CD4-positive, alpha-beta T cell (primary cell): ENCODE results near the gene ETV4. TPM values are rescaled to one million over a fixed set of nuclear protein-coding genes. Genes with fewer than 3 reads are reported as not detected.

Source experiments
- ATAC-seq: fragments of 200-7000 bp; cut with Tn5 transposase; one replicate; pipeline ENCODE4 v1.10.0; 2022; ENCODE audit warnings: mild to moderate bottlenecking; ENCODE audit not compliant: poor library complexity
- CTCF ChIA-PET: fragments of 350-600 bp; sonication (Branson Sonifier 250); formaldehyde crosslinking; loops from one replicate; lab custom pipeline; 2021; ENCODE audit warnings: antibody characterized with exemption, inconsistent platforms; lab: Charles Lee
- POLR2A ChIA-PET: fragments of 350-600 bp; sonication (Branson Sonifier 250); formaldehyde crosslinking; loops from one replicate; lab custom pipeline; 2021; ENCODE audit warnings: antibody characterized with exemption, inconsistent platforms; lab: Charles Lee
- DNase-seq, 14 experiments: peaks; one replicate each; pipeline ENCODE4 v3.0.0-alpha.2; 2013 to 2020; ENCODE audit warnings: mixed read lengths in 2 of 14
- H3K27ac ChIP-seq, 2 donors: one replicate each; pipeline versions ENCODE4 v1.5.1 to v1.7.0; 2013; ENCODE audit warnings: low read length in 2 of 2, low read depth in 1 of 2, mild to moderate bottlenecking in 1 of 2
- H3K27me3 ChIP-seq, 2 experiments: 1 replicate in 1 of 2; 2 replicates in 1 of 2; pipeline versions ENCODE4 v1.6.1 to v1.7.0; 2013; ENCODE audit warnings: low read length in 2 of 2, control low read depth in 1 of 2, mild to moderate bottlenecking in 1 of 2, moderate library complexity in 1 of 2; ENCODE audit not compliant: insufficient read depth in 2 of 2, control insufficient read depth in 1 of 2
- H3K36me3 ChIP-seq: one replicate; pipeline ENCODE4 v1.6.1; 2013; ENCODE audit warnings: low read length, control low read depth; ENCODE audit not compliant: insufficient read depth
- H3K4me1 ChIP-seq: one replicate; pipeline ENCODE4 v1.6.1; 2013; ENCODE audit warnings: low read length, control low read depth; ENCODE audit not compliant: insufficient read depth
- H3K4me3 ChIP-seq: one replicate; pipeline ENCODE4 v1.5.1; 2013; ENCODE audit warnings: mild to moderate bottlenecking, low read length, moderate library complexity
- H3K9me3 ChIP-seq, 2 experiments: 1 replicate in 1 of 2; 2 replicates in 1 of 2; pipeline versions ENCODE4 v1.6.1 to v1.7.0; 2013; ENCODE audit warnings: low read length in 2 of 2, mild to moderate bottlenecking in 2 of 2, control low read depth in 1 of 2, moderate library complexity in 1 of 2; ENCODE audit not compliant: control insufficient read depth in 1 of 2, insufficient read depth in 1 of 2
- H3K27ac Mint-ChIP-seq: one replicate; pipeline ENCODE4 v1.8.0; 2020; ENCODE audit warnings: mixed read lengths
- H3K27me3 Mint-ChIP-seq: one replicate; pipeline ENCODE4 v1.8.0; 2021; ENCODE audit warnings: mixed read lengths
- H3K36me3 Mint-ChIP-seq: one replicate; pipeline ENCODE4 v1.8.0; 2021; ENCODE audit warnings: low read depth, mixed read lengths
- H3K4me1 Mint-ChIP-seq: one replicate; pipeline ENCODE4 v1.8.0; 2021; ENCODE audit warnings: low read depth, mixed read lengths
- H3K4me3 Mint-ChIP-seq: one replicate; pipeline ENCODE4 v1.8.0; 2020; ENCODE audit warnings: mild to moderate bottlenecking, mixed read lengths
- H3K9me3 Mint-ChIP-seq: one replicate; pipeline ENCODE4 v1.8.0; 2020; ENCODE audit warnings: mixed read lengths
- intact Hi-C, 2 experiments: fragments of 100-400 bp; cut with DNase I in 1 of 2; cut with micrococcal nuclease in 1 of 2; formaldehyde crosslinking; loops; one replicate each; pipeline versions ENCODE4 v1.15.1 to v1.9.0; 2023 to 2025; cut with DNase I, micrococcal nuclease
- total RNA-seq, 174 experiments: library from RNA in 2 of 174; stranded (reverse) in 2 of 174; gene quantifications; one replicate each; pipeline ENCODE4 v1.2.3 and lab custom pipeline; 2021 to 2026
- TF ChIP-seq, protein P1 (sequence below): fragments of 200-600 bp; IDR thresholded peaks from one replicate; pipeline ENCODE4 v1.8.0; 2022; ENCODE audit warnings: antibody characterized with exemption, mild to moderate bottlenecking

ETV4 gene
- total RNA-seq, 2 experiments from 2014 or later = not detected

DNA sequence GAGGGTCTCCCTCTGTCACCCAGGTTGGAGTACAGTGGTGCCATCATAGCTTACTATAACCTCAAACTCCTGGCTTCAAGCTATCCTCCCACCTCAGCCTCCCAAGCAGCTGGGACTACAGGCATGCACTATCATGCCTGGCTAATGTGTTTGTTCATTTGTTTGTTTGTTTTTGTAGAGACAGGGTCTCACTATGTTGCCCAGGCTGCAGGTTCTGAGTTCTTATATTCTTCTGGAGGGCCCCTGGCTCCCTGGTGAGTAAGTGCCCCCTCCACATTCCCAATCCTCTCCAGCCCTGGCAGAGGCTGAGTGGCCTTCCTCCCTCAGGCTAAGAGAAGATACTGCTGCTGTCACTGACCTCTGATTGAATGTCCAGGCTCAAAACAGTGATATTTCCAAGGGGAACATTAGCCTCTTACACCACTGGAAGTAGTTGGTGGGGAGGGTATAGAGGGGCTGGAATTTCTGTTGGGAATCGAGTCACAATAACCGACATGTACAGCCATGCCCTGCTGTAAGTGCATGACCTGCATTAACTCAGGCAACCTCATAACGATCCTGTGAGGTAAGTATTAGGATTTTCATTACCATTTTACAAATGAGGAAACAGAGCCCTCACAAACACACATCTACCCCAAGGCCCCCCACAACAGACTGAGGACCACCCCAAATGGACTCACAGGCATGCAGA is 2.7 kb upstream of the ETV4 start:
- peaks cover 31% of the 10 kb centered on the region for H3K4me1 ChIP-seq
- CTCF ChIA-PET = interaction anchor here (1.5 kb wide), 1 partner anchor 65 kb away, joined by 3 read pairs; the partner anchor contains the start of gene DHX8
- no peak overlapping the region for H3K27ac Mint-ChIP-seq
- no peak overlapping the region for H3K4me3 Mint-ChIP-seq
- TF ChIP-seq, protein P1, sequence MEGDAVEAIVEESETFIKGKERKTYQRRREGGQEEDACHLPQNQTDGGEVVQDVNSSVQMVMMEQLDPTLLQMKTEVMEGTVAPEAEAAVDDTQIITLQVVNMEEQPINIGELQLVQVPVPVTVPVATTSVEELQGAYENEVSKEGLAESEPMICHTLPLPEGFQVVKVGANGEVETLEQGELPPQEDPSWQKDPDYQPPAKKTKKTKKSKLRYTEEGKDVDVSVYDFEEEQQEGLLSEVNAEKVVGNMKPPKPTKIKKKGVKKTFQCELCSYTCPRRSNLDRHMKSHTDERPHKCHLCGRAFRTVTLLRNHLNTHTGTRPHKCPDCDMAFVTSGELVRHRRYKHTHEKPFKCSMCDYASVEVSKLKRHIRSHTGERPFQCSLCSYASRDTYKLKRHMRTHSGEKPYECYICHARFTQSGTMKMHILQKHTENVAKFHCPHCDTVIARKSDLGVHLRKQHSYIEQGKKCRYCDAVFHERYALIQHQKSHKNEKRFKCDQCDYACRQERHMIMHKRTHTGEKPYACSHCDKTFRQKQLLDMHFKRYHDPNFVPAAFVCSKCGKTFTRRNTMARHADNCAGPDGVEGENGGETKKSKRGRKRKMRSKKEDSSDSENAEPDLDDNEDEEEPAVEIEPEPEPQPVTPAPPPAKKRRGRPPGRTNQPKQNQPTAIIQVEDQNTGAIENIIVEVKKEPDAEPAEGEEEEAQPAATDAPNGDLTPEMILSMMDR = no peak
- ATAC-seq (no peak), DNase-seq (no peak)
- intact Hi-C loops = no loop called here
- no peaks in the 10 kb centered on the region for H3K9me3 ChIP-seq
- H3K36me3 ChIP-seq = no peaks in the 10 kb centered on the region
- POLR2A ChIA-PET = no interaction called here
- H3K27ac ChIP-seq = no peak overlapping the region
- peaks cover 67 to 68% of the 10 kb centered on the region in 2 experiments for H3K27me3 ChIP-seq
- H3K4me1 Mint-ChIP-seq = peaks cover 26% of the 10 kb centered on the region
- peaks cover 70% of the 10 kb centered on the region for H3K27me3 Mint-ChIP-seq
- no peak overlapping the region for H3K4me3 ChIP-seq
- H3K36me3 Mint-ChIP-seq = peaks cover 6% of the 10 kb centered on the region
- H3K9me3 Mint-ChIP-seq = no peaks in the 10 kb centered on the region

GRCh38 chr17:43547659-43548256 is 1.6 kb upstream of the ETV4 start:
- Mint-ChIP-seq H3K36me3 (peaks cover 6% of the 10 kb centered on the region), H3K4me1 (peaks cover 26% of the 10 kb centered on the region), H3K4me3 (peak overlapping the region; percentile 60), H3K27me3 (peaks cover 72% of the 10 kb centered on the region), H3K9me3 (no peaks in the 10 kb centered on the region), H3K27ac (no peak overlapping the region)
- H3K36me3 ChIP-seq = no peaks in the 10 kb centered on the region
- H3K27ac ChIP-seq = no peak overlapping the region
- CTCF ChIA-PET = no interaction called here
- peaks cover 68 to 69% of the 10 kb centered on the region in 2 experiments for H3K27me3 ChIP-seq
- POLR2A ChIA-PET = interaction anchor here (1.1 to 1.3 kb wide), 2 partner anchors 64 to 550 kb away, joined by 3 read pairs; partner anchors contain the start of genes DHX8 and RPL27
- ATAC-seq (no peak), DNase-seq (no peak)
- H3K9me3 ChIP-seq = no peaks in the 10 kb centered on the region
- intact Hi-C loops = no loop called here
- peaks cover 31% of the 10 kb centered on the region for H3K4me1 ChIP-seq
- H3K4me3 ChIP-seq = no peak overlapping the region
- TF ChIP-seq, protein P1 = no peak

GRCh38 chr17:43547189-43547550 is 1.0 kb upstream of the ETV4 start:
- peaks cover 31% of the 10 kb centered on the region for H3K4me1 ChIP-seq
- Mint-ChIP-seq H3K36me3 (peaks cover 6% of the 10 kb centered on the region), H3K4me1 (peaks cover 26% of the 10 kb centered on the region), H3K27ac (peak overlapping the region; percentile 57), H3K4me3 (peak overlapping the region; percentile 85), H3K27me3 (peaks cover 66% of the 10 kb centered on the region), H3K9me3 (no peaks in the 10 kb centered on the region)
- peak overlapping the region; percentile 56 for H3K4me3 ChIP-seq
- DNase-seq (no peak), ATAC-seq (no peak)
- H3K36me3 ChIP-seq = no peaks in the 10 kb centered on the region
- no peaks in the 10 kb centered on the region for H3K9me3 ChIP-seq
- TF ChIP-seq, protein P1 = no peak
- POLR2A ChIA-PET = interaction anchor here (1.1 to 1.3 kb wide), 2 partner anchors 63 to 549 kb away, joined by 3 read pairs; partner anchors contain the start of genes DHX8 and RPL27
- CTCF ChIA-PET = no interaction called here
- H3K27ac ChIP-seq = no peak overlapping the region
- H3K27me3 ChIP-seq = peaks cover 64 to 69% of the 10 kb centered on the region in 2 experiments
- intact Hi-C loops = no loop called here
